H9 (cell line): ENCODE measurements around the gene HABP4. TPM values are rescaled to one million over a fixed set of nuclear protein-coding genes. Genes with fewer than 3 reads are reported as not detected.
A peak's percentile ranks its signal among the peaks of the same experiment; 100 is the strongest.

Source experiments
- DNase-seq: peaks from one replicate; pipeline ENCODE4 v3.0.0-alpha.2; 2017
- H2AFZ ChIP-seq: one replicate; pipeline ENCODE4 v1.6.1; 2013; ENCODE audit warnings: mild to moderate bottlenecking, low read length, control low read depth, moderate library complexity
- H2AK5ac ChIP-seq: 2 replicates; pipeline ENCODE4 v1.6.1; 2013; ENCODE audit warnings: low read length, control low read depth, mixed read lengths; ENCODE audit not compliant: insufficient read length
- H2BK120ac ChIP-seq: one replicate; pipeline ENCODE4 v1.6.1; 2013; ENCODE audit warnings: low read depth, mild to moderate bottlenecking, low read length, control low read depth, inconsistent platforms; ENCODE audit not compliant: poor library complexity, severe bottlenecking
- H2BK12ac ChIP-seq: 2 replicates; pipeline ENCODE4 v1.6.1; 2013; ENCODE audit warnings: low read length, control low read depth, mixed read lengths, low read depth; ENCODE audit not compliant: insufficient read length
- H2BK15ac ChIP-seq: 2 replicates; pipeline ENCODE4 v1.6.1; 2013; ENCODE audit warnings: low read depth, low read length, control low read depth
- H2BK20ac ChIP-seq: one replicate; pipeline ENCODE4 v1.6.1; 2013; ENCODE audit warnings: low read depth, mild to moderate bottlenecking, low read length, control low read depth, inconsistent platforms; ENCODE audit not compliant: poor library complexity, severe bottlenecking
- H2BK5ac ChIP-seq: 2 replicates; pipeline ENCODE4 v1.6.1; 2013; ENCODE audit warnings: low read length, control low read depth, mixed read lengths; ENCODE audit not compliant: insufficient read length
- H3K14ac ChIP-seq: 2 replicates; pipeline ENCODE4 v1.6.1; 2013; ENCODE audit warnings: low read length, control low read depth; ENCODE audit not compliant: insufficient read depth
- H3K18ac ChIP-seq: 2 replicates; pipeline ENCODE4 v1.6.1; 2013; ENCODE audit warnings: low read depth, mild to moderate bottlenecking, mixed read lengths, low read length, control low read depth; ENCODE audit not compliant: insufficient read length
- H3K23ac ChIP-seq: 2 replicates; pipeline ENCODE4 v1.6.1; 2013; ENCODE audit warnings: low read length, control low read depth, mixed read lengths, low read depth; ENCODE audit not compliant: insufficient read length
- H3K23me2 ChIP-seq: 2 replicates; pipeline ENCODE4 v1.6.1; 2013; ENCODE audit warnings: low read depth, mild to moderate bottlenecking, mixed read lengths, low read length, control low read depth; ENCODE audit not compliant: insufficient read length, poor library complexity, severe bottlenecking
- H3K27ac ChIP-seq: 2 replicates; pipeline ENCODE4 v1.5.1; 2013; ENCODE audit warnings: low read length, control low read depth, mixed read lengths, low read depth; ENCODE audit not compliant: insufficient read length
- H3K27me3 ChIP-seq: 2 replicates; pipeline ENCODE4 v1.6.1; 2013; ENCODE audit warnings: low read length, control low read depth, inconsistent platforms; ENCODE audit not compliant: insufficient read depth
- H3K4ac ChIP-seq: 2 replicates; pipeline ENCODE4 v1.6.1; 2013; ENCODE audit warnings: low read depth, mild to moderate bottlenecking, control low read depth, inconsistent platforms, low read length, moderate library complexity
- H3K4me1 ChIP-seq: 2 replicates; pipeline ENCODE4 v1.6.1; 2013; ENCODE audit warnings: low read length, control low read depth, inconsistent platforms; ENCODE audit not compliant: insufficient read depth
- H3K4me2 ChIP-seq: 2 replicates; pipeline ENCODE4 v1.6.1; 2013; ENCODE audit warnings: low read length, control low read depth, mixed read lengths; ENCODE audit not compliant: insufficient read length, insufficient read depth
- H3K56ac ChIP-seq: 2 replicates; pipeline ENCODE4 v1.6.1; 2013; ENCODE audit warnings: low read depth, mild to moderate bottlenecking, mixed read lengths, low read length, control low read depth; ENCODE audit not compliant: insufficient read length
- H3K79me1 ChIP-seq: 2 replicates; pipeline ENCODE4 v1.6.1; 2013; ENCODE audit warnings: low read depth, mild to moderate bottlenecking, moderate library complexity, low read length, control low read depth, inconsistent platforms; ENCODE audit not compliant: insufficient read depth, poor library complexity, severe bottlenecking
- H3K79me2 ChIP-seq: 2 replicates; pipeline ENCODE4 v1.6.1; 2013; ENCODE audit warnings: low read length, control low read depth, inconsistent platforms; ENCODE audit not compliant: insufficient read depth
- H3K9ac ChIP-seq: 2 replicates; pipeline ENCODE4 v1.6.1; 2013; ENCODE audit warnings: low read length, control low read depth, mixed read lengths; ENCODE audit not compliant: insufficient read length; ENCODE audit errors: extremely low read depth
- H3K9me3 ChIP-seq: one replicate; pipeline ENCODE4 v1.6.1; 2013; ENCODE audit warnings: low read depth, low read length, inconsistent platforms; ENCODE audit not compliant: control insufficient read depth
- H3T11ph ChIP-seq: one replicate; pipeline ENCODE4 v1.6.1; 2013; ENCODE audit warnings: mild to moderate bottlenecking, low read length, control low read depth, inconsistent platforms
- H4K20me1 ChIP-seq: one replicate; pipeline ENCODE4 v1.6.1; 2013; ENCODE audit not compliant: control insufficient read depth, insufficient read length, insufficient read depth
- H4K5ac ChIP-seq: 2 replicates; pipeline ENCODE4 v1.6.1; 2013; ENCODE audit warnings: low read depth, mild to moderate bottlenecking, mixed read lengths, low read length, control low read depth; ENCODE audit not compliant: insufficient read length
- H4K8ac ChIP-seq: replicated peaks from 2 replicates; pipeline ENCODE4 v1.6.1; 2013; ENCODE audit warnings: low read length, control low read depth, mixed read lengths, low read depth; ENCODE audit not compliant: insufficient read length
- H4K91ac ChIP-seq: 2 replicates; pipeline ENCODE4 v1.6.1; 2013; ENCODE audit warnings: low read depth, mild to moderate bottlenecking, moderate library complexity, mixed read lengths, low read length, control low read depth; ENCODE audit not compliant: insufficient read length
- H3K27ac Mint-ChIP-seq, 3 experiments: 2 replicates in 2 of 3; 3 replicates in 1 of 3; pipeline ENCODE4 v1.8.0; 2020 to 2021; ENCODE audit warnings: mixed read lengths in 3 of 3, mild to moderate bottlenecking in 1 of 3, moderate library complexity in 1 of 3
- H3K27me3 Mint-ChIP-seq: 2 replicates; pipeline ENCODE4 v1.8.0; 2021; ENCODE audit warnings: low read depth, mild to moderate bottlenecking, moderate library complexity, mixed read lengths
- H3K36me3 Mint-ChIP-seq, 3 experiments: 2 replicates in 2 of 3; 3 replicates in 1 of 3; pipeline ENCODE4 v1.8.0; 2020 to 2021; ENCODE audit warnings: low read depth in 3 of 3, mixed read lengths in 3 of 3; ENCODE audit not compliant: insufficient read depth in 1 of 3
- H3K4me1 Mint-ChIP-seq, 2 experiments: 2 replicates each; pipeline ENCODE4 v1.8.0; 2020; ENCODE audit warnings: mixed read lengths in 2 of 2
- H3K4me3 Mint-ChIP-seq, 2 experiments: 2 replicates in 1 of 2; 3 replicates in 1 of 2; pipeline ENCODE4 v1.8.0; 2020 to 2021; ENCODE audit warnings: mild to moderate bottlenecking in 2 of 2, mixed read lengths in 2 of 2, moderate library complexity in 1 of 2
- H3K9me3 Mint-ChIP-seq, 2 experiments: 2 replicates in 1 of 2; 3 replicates in 1 of 2; pipeline ENCODE4 v1.8.0; 2020; ENCODE audit warnings: mild to moderate bottlenecking in 2 of 2, mixed read lengths in 2 of 2, moderate library complexity in 1 of 2
- WGBS: extraction: QIAGEN DNeasy Blood & Tissue Kit; methylation state at CpG from one replicate; pipeline ENCODE4 v1.1.7; 2013; ENCODE audit warnings: missing lambda C conversion rate, low lambda C conversion rate, mixed read lengths; ENCODE audit not compliant: insufficient read length; ENCODE audit errors: extremely low coverage; 5-methylcytosine and 5-hydroxymethylcytosine counted together
- total RNA-seq: library from RNA; stranded (reverse); gene quantifications from 2 replicates; pipeline ENCODE4 v1.2.1, GENCODE V29; 2021
- TF ChIP-seq, protein P1 (sequence below): fragments of 200-600 bp; sonication (generic); conservative IDR thresholded peaks from 3 replicates; pipeline ENCODE4 v1.8.0; 2021; ENCODE audit warnings: antibody characterized with exemption, mild to moderate bottlenecking

The HABP4 gene
- total RNA-seq, 1 experiment from 2014 or later = 7.5 TPM

DNA sequence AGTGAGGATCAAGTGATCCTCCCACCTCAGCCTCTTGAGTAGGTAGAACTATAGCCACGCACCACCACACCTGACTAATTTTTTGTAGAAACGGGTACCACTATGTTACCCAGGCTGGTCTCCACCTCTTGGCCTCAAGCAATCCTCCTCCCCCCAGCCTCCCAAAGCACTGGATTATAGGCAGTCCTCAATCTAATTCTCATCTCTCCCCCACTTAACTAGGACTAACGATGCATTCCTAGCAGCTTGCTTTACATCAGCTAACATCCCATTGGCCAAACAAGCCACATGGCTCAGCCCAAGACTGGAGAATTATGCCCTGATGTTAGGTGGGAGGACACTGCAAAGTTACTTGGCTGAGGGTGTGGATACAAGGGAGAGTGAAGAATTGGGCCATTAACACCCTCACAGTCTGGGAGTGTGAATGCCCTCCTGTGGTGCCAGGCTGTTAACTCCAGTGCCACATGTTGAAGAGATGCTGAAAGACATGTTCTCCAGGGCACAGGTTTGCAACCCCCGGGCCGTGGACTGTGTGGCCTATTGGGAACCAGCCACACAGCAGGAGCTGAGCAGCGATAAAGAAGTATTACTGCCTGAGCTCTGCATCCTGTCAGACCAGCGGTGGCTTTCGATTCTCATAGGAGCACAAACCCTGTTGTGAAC is 26.5 kb upstream of the HABP4 start:
- Histone ChIP-seq H3K4ac (no peak overlapping the region), H4K20me1 (no peaks in the 10 kb centered on the region), H2BK20ac (no peak overlapping the region), H3K23me2 (no peaks in the 10 kb centered on the region), H3K79me2 (no peaks in the 10 kb centered on the region), H2BK12ac (no peak overlapping the region), H2AFZ (no peak overlapping the region), H3K4me1 (no peaks in the 10 kb centered on the region; the same call in 1 of the 2 replicates), H3K9me3 (no peaks in the 10 kb centered on the region), H3T11ph (no peak overlapping the region), H2AK5ac (no peak overlapping the region), H3K23ac (no peak overlapping the region), H3K79me1 (no peaks in the 10 kb centered on the region), H4K5ac (no peak overlapping the region), H2BK5ac (no peak overlapping the region), H4K91ac (no peak overlapping the region), H3K18ac (no peak overlapping the region), H3K14ac (no peak overlapping the region), H3K4me2 (no peak overlapping the region), H3K56ac (no peak overlapping the region), H3K9ac (no peak overlapping the region), H2BK15ac (no peak overlapping the region), H2BK120ac (no peak overlapping the region), H4K8ac (no peak overlapping the region), H3K27ac (no peak overlapping the region), H3K27me3 (no peaks in the 10 kb centered on the region)
- no CpG with 5 or more reads among the region's 8 CpGs for WGBS
- H3K4me3 Mint-ChIP-seq = no peak overlapping the region
- TF ChIP-seq, protein P1, sequence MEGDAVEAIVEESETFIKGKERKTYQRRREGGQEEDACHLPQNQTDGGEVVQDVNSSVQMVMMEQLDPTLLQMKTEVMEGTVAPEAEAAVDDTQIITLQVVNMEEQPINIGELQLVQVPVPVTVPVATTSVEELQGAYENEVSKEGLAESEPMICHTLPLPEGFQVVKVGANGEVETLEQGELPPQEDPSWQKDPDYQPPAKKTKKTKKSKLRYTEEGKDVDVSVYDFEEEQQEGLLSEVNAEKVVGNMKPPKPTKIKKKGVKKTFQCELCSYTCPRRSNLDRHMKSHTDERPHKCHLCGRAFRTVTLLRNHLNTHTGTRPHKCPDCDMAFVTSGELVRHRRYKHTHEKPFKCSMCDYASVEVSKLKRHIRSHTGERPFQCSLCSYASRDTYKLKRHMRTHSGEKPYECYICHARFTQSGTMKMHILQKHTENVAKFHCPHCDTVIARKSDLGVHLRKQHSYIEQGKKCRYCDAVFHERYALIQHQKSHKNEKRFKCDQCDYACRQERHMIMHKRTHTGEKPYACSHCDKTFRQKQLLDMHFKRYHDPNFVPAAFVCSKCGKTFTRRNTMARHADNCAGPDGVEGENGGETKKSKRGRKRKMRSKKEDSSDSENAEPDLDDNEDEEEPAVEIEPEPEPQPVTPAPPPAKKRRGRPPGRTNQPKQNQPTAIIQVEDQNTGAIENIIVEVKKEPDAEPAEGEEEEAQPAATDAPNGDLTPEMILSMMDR = no peak
- peak; percentile 38 for DNase-seq
- H3K27ac Mint-ChIP-seq = no peak overlapping the region
- no peaks in the 10 kb centered on the region for H3K36me3 Mint-ChIP-seq
- no peaks in the 10 kb centered on the region for H3K27me3 Mint-ChIP-seq
- no peaks in the 10 kb centered on the region for H3K9me3 Mint-ChIP-seq
- H3K4me1 Mint-ChIP-seq = peaks cover 29 to 31% of the 10 kb centered on the region in 2 experiments
